ENCODE measurements around the gene VPS13D.

VPS13D gene

DNA sequence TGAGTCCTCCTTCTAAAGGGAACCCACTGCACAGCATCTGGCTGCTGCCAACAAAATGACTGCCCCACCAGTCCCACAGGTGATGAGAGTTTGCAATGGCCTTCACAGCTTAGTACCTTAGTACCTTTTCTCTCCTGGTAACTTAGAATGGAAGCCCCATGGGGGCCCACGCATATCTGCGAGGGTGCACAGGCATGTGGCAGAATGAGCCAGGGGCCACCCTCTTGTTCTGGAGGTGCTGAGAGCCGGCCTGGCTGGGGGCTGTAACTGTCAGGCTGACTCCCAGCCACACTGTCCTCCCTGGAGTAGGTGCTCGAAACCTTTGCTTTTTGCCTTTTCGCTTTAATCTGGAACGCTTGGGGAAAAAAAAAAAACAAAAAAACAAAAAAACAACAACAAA, 203.1 kb downstream of the VPS13D start:
- in situ Hi-C loops (cut with HindIII; ENCODE audit: low sequenced_read_pairs), result no loop called here
- H3K4me3 ChIP-seq (ENCODE audit: low read depth, low read length), result no peak overlapping the region
- DNase-seq (ENCODE audit: low read depth, low spot score), result no peak
- TF ChIP-seq, protein P1, sequence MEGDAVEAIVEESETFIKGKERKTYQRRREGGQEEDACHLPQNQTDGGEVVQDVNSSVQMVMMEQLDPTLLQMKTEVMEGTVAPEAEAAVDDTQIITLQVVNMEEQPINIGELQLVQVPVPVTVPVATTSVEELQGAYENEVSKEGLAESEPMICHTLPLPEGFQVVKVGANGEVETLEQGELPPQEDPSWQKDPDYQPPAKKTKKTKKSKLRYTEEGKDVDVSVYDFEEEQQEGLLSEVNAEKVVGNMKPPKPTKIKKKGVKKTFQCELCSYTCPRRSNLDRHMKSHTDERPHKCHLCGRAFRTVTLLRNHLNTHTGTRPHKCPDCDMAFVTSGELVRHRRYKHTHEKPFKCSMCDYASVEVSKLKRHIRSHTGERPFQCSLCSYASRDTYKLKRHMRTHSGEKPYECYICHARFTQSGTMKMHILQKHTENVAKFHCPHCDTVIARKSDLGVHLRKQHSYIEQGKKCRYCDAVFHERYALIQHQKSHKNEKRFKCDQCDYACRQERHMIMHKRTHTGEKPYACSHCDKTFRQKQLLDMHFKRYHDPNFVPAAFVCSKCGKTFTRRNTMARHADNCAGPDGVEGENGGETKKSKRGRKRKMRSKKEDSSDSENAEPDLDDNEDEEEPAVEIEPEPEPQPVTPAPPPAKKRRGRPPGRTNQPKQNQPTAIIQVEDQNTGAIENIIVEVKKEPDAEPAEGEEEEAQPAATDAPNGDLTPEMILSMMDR (IDR thresholded peaks at IDR 0.05; ENCODE audit: low read depth, low read length), result no peak

DNA sequence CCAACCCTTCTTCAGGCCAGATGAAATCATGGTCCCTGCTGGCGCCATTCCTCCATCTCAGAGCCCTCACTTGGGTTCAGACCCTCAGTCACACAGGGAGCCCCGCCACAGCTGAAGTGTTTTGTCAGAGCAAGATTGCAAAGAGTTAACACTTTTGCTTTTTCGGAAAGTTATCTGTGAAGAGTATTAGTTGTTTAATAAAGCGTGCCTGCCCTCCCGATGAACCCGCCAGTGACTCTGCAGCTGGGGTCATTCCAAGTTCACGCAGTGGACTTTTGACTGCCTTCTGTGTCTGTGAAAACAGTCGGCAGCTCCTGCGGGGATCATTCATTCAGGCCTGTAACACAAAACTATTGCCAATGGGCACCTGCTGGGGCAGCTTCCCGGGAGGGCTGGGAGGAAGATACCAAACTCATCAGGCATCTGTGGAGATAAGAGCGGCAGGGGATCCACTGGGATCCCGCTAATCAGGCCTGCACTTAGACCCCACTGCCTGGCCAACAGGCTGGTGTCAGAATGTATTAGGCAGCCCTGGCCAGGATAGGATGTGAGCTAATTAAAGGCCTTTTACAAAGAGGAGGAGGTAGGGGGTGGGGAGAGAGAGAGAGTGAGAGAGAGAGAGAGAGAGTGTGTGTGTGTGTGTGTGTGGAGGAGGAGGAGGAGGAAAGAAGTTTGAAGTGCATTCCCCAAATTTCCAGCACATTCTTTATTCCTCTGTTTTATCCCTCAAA, 203.7 kb downstream of the VPS13D start:
- H3K4me3 ChIP-seq (ENCODE audit: low read depth, low read length), result no peak overlapping the region
- TF ChIP-seq, protein P1 (IDR thresholded peaks at IDR 0.05; ENCODE audit: low read depth, low read length), result no peak
- DNase-seq (ENCODE audit: low read depth, low spot score), result peak; percentile 91
- in situ Hi-C loops (cut with HindIII; ENCODE audit: low sequenced_read_pairs), result no loop called here

DNA sequence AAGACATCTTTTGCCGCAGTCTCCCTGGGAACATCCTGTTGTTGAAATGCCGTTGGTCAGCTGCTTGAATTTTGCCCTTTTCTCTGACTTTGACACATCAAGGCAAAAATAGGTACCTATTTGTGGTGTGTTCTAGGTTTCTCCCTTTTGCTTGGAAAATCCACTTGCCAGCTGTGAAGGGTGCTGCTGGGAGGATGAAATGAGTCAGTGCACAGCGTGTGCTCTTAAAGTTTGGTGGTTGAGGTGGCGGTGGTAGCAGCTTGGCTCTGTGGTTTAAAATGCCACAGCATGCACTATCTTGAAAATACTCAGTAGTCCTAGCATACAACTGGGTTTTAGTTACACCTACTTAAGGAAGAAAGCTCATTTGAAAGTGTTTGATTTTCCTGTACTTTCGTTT, 204.3 kb downstream of the VPS13D start:
- DNase-seq (ENCODE audit: low read depth, low spot score), result peak; percentile 93
- in situ Hi-C loops (cut with HindIII; ENCODE audit: low sequenced_read_pairs), result no loop called here
- TF ChIP-seq, protein P1 (IDR thresholded peaks at IDR 0.05; ENCODE audit: low read depth, low read length), result no peak
- H3K4me3 ChIP-seq (ENCODE audit: low read depth, low read length), result no peak overlapping the region

DNA sequence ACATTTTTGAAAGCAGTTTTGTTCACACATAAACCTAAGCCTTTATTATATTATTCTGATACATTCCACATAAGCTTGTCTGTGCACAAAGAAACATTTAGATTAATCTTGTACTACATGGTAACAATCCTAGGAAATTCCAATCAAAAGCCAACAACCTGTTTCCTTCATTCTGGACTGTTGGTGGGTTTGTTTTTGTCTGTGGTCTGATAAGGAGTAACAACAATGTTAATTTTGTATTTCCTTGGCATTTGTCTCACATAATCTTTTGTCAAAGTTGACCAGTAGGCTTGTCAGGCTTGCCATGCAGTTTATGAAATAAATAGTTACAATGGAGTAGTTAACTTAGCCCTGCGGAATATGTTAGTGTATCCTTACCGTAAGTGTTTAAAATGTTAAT, 204.9 kb downstream of the VPS13D start:
- in situ Hi-C loops (cut with HindIII; ENCODE audit: low sequenced_read_pairs), result no loop called here
- TF ChIP-seq, protein P1 (IDR thresholded peaks at IDR 0.05; ENCODE audit: low read depth, low read length), result no peak
- H3K4me3 ChIP-seq (ENCODE audit: low read depth, low read length), result no peak overlapping the region
- DNase-seq (ENCODE audit: low read depth, low spot score), result no peak

DNA sequence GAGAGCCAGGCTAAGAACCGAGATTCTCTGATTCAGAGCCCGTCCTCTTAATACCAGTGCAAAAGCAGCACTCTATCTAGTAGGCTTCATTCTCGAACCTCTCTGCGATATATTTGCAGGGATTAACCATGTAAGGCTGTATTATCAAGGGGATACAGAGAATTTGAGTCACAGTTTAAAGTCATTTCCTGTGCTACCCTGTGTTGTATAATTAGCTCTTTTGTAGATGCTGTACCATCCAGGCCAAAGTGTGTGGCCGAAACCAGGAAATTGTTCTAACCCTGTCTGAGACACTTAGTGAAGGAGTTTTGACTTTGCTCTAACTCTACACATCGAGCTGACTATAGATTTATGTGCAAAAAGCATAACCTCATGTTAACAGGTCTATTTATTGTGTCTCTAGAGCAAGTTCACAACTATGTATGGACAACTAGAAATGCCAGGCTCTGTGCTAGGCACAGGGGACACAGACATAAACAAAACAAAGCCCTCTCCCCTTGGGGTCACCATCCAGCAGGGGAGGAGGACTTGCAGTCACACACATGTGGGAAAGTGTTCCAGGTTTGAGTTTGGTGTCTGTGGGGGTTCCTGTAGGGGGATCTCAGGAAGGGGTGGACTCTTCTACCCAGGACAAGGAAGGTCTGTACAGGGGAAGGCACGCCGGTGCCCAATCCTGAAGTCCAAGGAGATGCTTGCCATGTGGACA, 206.0 kb downstream of the VPS13D start:
- TF ChIP-seq, protein P1 (IDR thresholded peaks at IDR 0.05; ENCODE audit: low read depth, low read length), result no peak
- DNase-seq (ENCODE audit: low read depth, low spot score), result peak; percentile 65
- no peak overlapping the region for H3K4me3 ChIP-seq (ENCODE audit: low read depth, low read length)
- in situ Hi-C loops (cut with HindIII; ENCODE audit: low sequenced_read_pairs), result no loop called here

DNA sequence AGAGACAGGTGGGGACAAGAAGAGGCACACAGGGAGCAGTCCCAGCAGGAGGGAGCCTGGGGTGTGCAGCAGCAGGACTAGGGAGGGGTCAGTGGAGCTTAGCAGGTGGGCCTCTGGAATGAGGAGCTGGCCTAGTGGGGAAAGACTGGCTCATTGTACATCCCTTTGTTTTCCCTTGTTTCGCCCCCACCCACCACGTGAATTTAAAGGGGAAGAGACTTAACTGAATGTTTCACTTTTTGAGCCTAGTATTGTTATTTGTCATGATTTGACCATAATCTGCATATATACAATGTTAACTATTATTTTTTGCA, 206.5 kb downstream of the VPS13D start:
- in situ Hi-C loops (cut with HindIII; ENCODE audit: low sequenced_read_pairs), result no loop called here
- no peak overlapping the region for H3K4me3 ChIP-seq (ENCODE audit: low read depth, low read length)
- TF ChIP-seq, protein P1 (IDR thresholded peaks at IDR 0.05; ENCODE audit: low read depth, low read length), result no peak
- no peak for DNase-seq (ENCODE audit: low read depth, low spot score)
